ENCODE data around the gene TALDO1. TPM values are rescaled to one million over a fixed set of nuclear protein-coding genes. Genes with fewer than 3 reads are reported as not detected.

Gene TALDO1
- total RNA-seq, 1 donor from 2014 or later: 207 TPM

GRCh38 chr11:777288-778255 is 30.3 kb downstream of the TALDO1 start, which contains the start of gene GATD1:
Gene GATD1, minus strand, starts transcription at chr11:777487. Its CDS starts 25 bp downstream, at chr11:777462.
- no peaks in the 10 kb centered on the region for H3K27me3 ChIP-seq (ENCODE audit: control insufficient read depth, insufficient read depth, low read length)
- no peak for DNase-seq (ENCODE audit: low read depth)
- TF ChIP-seq CTCF (IDR thresholded peaks at IDR 0.05; ENCODE audit: insufficient read depth, low read length, poor library complexity, severe bottlenecking): no peak
- no peaks in the 10 kb centered on the region for H3K36me3 ChIP-seq (ENCODE audit: control insufficient read depth, insufficient read depth, low read length)
- H3K4me3 ChIP-seq (ENCODE audit: low read depth, low read length): peak within 1 kb of the TSS; percentile 80

GRCh38 chr11:778976-779954 is 32.0 kb downstream of the TALDO1 start:
- no peak for DNase-seq (ENCODE audit: low read depth)
- no peak for TF ChIP-seq CTCF (IDR thresholded peaks at IDR 0.05; ENCODE audit: insufficient read depth, low read length, poor library complexity, severe bottlenecking)
- no peak overlapping the region for H3K4me3 ChIP-seq (ENCODE audit: low read depth, low read length)
- no peaks in the 10 kb centered on the region for H3K36me3 ChIP-seq (ENCODE audit: control insufficient read depth, insufficient read depth, low read length)
- no peaks in the 10 kb centered on the region for H3K27me3 ChIP-seq (ENCODE audit: control insufficient read depth, insufficient read depth, low read length)

- no peak overlapping the region for H3K4me3 ChIP-seq (ENCODE audit: low read depth, low read length)
- DNase-seq (ENCODE audit: low read depth): no peak
- no peaks in the 10 kb centered on the region for H3K27me3 ChIP-seq (ENCODE audit: control insufficient read depth, insufficient read depth, low read length)
- TF ChIP-seq CTCF (IDR thresholded peaks at IDR 0.05; ENCODE audit: insufficient read depth, low read length, poor library complexity, severe bottlenecking): no peak
- no peaks in the 10 kb centered on the region for H3K36me3 ChIP-seq (ENCODE audit: control insufficient read depth, insufficient read depth, low read length)
Measured at GRCh38 chr11:779955-780532, 32.8 kb downstream of the TALDO1 start.

- no peaks in the 10 kb centered on the region for H3K36me3 ChIP-seq (ENCODE audit: control insufficient read depth, insufficient read depth, low read length)
- no peak for TF ChIP-seq CTCF (IDR thresholded peaks at IDR 0.05; ENCODE audit: insufficient read depth, low read length, poor library complexity, severe bottlenecking)
- H3K4me3 ChIP-seq (ENCODE audit: low read depth, low read length): no peak overlapping the region
- H3K27me3 ChIP-seq (ENCODE audit: control insufficient read depth, insufficient read depth, low read length): peaks cover 2% of the 10 kb centered on the region
- DNase-seq (ENCODE audit: low read depth): no peak
Measured at GRCh38 chr11:782264-783174, 35.3 kb downstream of the TALDO1 start.

- DNase-seq (ENCODE audit: low read depth): no peak
- TF ChIP-seq CTCF (IDR thresholded peaks at IDR 0.05; ENCODE audit: insufficient read depth, low read length, poor library complexity, severe bottlenecking): peak; percentile 96
- Histone ChIP-seq H3K4me3 (ENCODE audit: low read depth, low read length) (no peak overlapping the region), H3K36me3 (ENCODE audit: control insufficient read depth, insufficient read depth, low read length) (no peaks in the 10 kb centered on the region), H3K27me3 (ENCODE audit: control insufficient read depth, insufficient read depth, low read length) (peaks cover 8% of the 10 kb centered on the region)
Measured at GRCh38 chr11:783581-784015, 36.3 kb downstream of the TALDO1 start.

Data from kidney epithelial cell (primary cell).